ENCODE measurements around the gene EIF2B5. TPM values are rescaled to one million over a fixed set of nuclear protein-coding genes. Genes with fewer than 3 reads are reported as not detected.
A peak's percentile ranks its signal among the peaks of the same experiment; 100 is the strongest.

The EIF2B5 gene
- total RNA-seq (10 to 100 TPM; 37.2 to 48.1 TPM), polyA plus RNA-seq (ENCODE audit: insufficient read depth, low read depth, low replicate concordance) (36.7 TPM)
- long read RNA-seq, donor 1, transcript EIF2B5-201 (16 exons, 2,656 nt), result major isoform, 8 of 20 reads
- long read RNA-seq, donor 1, partial matches to known transcripts, result 8 of 20 reads
- long read RNA-seq, donor 1, other reads (novel, unspliced or antisense), result 0 of 20 reads
- long read RNA-seq, donor 2, partial matches to known transcripts, result 0 of 4 reads
- long read RNA-seq, donor 2, other reads (novel, unspliced or antisense), result 0 of 4 reads

DNA sequence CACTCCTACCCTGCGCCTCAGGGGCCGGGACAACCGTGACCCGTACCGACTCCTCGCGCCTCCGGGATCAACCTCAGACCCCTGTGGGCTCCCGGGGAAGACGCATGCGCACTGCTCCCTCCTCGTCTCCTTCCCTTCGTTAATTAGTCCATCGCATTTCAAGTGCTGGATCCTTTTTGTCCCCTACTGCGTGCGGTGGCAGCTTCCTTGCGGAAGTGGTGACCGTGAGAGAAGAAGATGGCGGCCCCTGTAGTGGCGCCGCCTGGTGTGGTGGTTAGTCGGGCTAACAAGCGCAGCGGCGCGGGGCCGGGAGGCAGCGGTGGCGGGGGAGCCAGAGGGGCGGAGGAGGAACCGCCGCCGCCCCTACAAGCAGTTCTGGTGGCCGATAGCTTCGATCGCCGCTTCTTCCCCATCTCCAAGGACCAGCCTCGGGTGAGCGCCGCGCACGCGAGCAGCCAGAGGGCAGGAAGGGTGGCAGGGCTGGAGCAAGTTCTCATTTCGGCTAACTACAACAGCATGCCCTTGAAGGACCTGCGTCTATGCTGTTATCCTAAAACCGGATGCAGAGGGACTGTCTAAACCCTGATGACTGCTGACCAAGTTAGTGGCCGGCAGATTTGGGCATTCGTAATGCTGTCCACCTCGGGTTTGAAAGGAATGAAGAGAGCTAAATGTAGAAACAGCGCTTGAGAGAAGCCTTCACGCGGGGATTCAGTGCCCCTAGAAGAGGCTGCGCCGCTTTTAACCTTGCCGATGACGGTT lies at the start of gene EIF2B5:
EIF2B5 (plus strand) TSS at position 210 of the 762 bp plus-strand sequence; CDS start at position 238, 28 bp downstream.
- peak; percentile 97 for DNase-seq
- H3K9me3 ChIP-seq, result no peaks in the 10 kb centered on the region
- peaks cover 16% of the 10 kb centered on the region for H3K4me1 ChIP-seq
- intact Hi-C loops (cut with DNase I; ENCODE audit: low total_unique reads), result no loop called here
- H3K36me3 ChIP-seq (ENCODE audit: low read depth, missing control alignments), result no peaks in the 10 kb centered on the region
- H3K4me3 ChIP-seq, result peak within 1 kb of the TSS; percentile 71 to 89
- TF ChIP-seq CTCF (IDR thresholded peaks at IDR 0.05) (peak; percentile 24 to 33 (median 30)), POLR2A (IDR thresholded peaks at IDR 0.05) (no peak)
- 1% methylated on average over 26 to 54 of the region's 56 CpGs for WGBS, 2 donors
- peak within 1 kb of the TSS; percentile 46 to 86 for H3K27ac ChIP-seq
- H3K27me3 ChIP-seq, result no peaks in the 10 kb centered on the region

DNA sequence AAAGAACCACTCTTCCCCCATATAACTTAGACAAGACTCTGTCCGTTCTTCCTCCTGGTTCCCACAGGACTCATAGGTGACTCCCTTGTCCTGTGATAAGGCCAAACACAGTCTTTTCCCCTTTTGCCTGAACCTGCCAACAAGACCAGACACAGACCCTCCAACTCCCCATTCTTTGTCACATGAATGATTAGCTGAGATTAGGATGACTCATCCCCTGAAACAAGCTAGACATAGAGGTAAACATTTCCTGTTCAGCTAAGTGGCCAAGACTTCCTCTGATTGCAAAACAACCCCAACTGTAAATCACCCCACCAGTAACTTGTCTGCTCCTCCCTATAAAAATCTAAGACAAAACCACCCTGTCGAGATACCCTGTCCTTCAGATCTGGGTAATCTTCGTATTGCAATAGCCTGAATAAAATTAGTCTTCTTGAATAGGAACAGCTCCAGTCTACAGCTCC lies 49.7 kb upstream of the EIF2B5 start:
- Histone ChIP-seq H3K9me3 (no peaks in the 10 kb centered on the region), H3K27ac (no peak overlapping the region), H3K36me3 (ENCODE audit: low read depth, missing control alignments) (no peaks in the 10 kb centered on the region), H3K4me1 (no peaks in the 10 kb centered on the region), H3K27me3 (no peaks in the 10 kb centered on the region), H3K4me3 (no peak overlapping the region)
- 59 to 63% methylated on average over 3 of the region's 3 CpGs for WGBS, 2 donors
- DNase-seq, result no peak
- intact Hi-C loops (cut with DNase I; ENCODE audit: low total_unique reads), result no loop called here
- TF ChIP-seq CTCF (IDR thresholded peaks at IDR 0.05) (no peak), POLR2A (IDR thresholded peaks at IDR 0.05) (no peak)

DNA sequence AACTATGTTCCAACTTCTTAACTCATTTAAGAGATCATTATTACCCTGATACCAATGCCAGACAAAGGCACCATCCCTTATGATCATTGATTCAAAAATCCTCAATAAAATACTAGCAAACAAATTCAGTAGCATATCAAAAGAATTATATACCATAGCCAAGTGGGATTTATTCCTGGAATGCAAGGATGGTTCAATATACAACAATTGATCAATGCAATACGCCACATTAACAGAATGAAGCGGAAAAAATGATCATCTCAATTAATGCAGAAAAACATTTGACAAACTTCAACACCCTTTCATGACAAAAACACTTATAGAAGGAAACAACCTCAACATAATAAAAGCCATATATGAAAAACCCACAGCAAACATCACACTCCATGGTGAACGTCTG lies 43.0 kb upstream of the EIF2B5 start:
- no peak overlapping the region for H3K4me3 ChIP-seq
- no peaks in the 10 kb centered on the region for H3K27me3 ChIP-seq
- intact Hi-C loops (cut with DNase I; ENCODE audit: low total_unique reads), result no loop called here
- WGBS, 2 donors, result 92 to 93% methylated on average over 3 of the region's 3 CpGs
- DNase-seq, result no peak
- TF ChIP-seq POLR2A (IDR thresholded peaks at IDR 0.05) (no peak), CTCF (IDR thresholded peaks at IDR 0.05) (no peak)
- no peaks in the 10 kb centered on the region for H3K9me3 ChIP-seq
- no peaks in the 10 kb centered on the region for H3K36me3 ChIP-seq (ENCODE audit: low read depth, missing control alignments)
- no peak overlapping the region for H3K27ac ChIP-seq
- no peaks in the 10 kb centered on the region for H3K4me1 ChIP-seq

GRCh38 chr3:184096811-184097383 lies 38.3 kb upstream of the EIF2B5 start, which contains the start of gene HTR3E:
TSS of gene HTR3E (plus strand) at chr3:184097064. CDS start at chr3:184097530, 466 bp downstream.
- Histone ChIP-seq H3K4me3 (no peak within 1 kb of the TSS), H3K4me1 (no peaks in the 10 kb centered on the region), H3K27me3 (no peaks in the 10 kb centered on the region), H3K27ac (no peak within 1 kb of the TSS), H3K36me3 (ENCODE audit: low read depth, missing control alignments) (no peaks in the 10 kb centered on the region), H3K9me3 (no peaks in the 10 kb centered on the region)
- intact Hi-C loops (cut with DNase I; ENCODE audit: low total_unique reads), result no loop called here
- TF ChIP-seq CTCF (IDR thresholded peaks at IDR 0.05) (no peak), POLR2A (IDR thresholded peaks at IDR 0.05) (no peak)
- DNase-seq, result no peak
- WGBS, 2 donors, result 83 to 87% methylated on average over 7 of the region's 7 CpGs

All from testis (tissue), 5 donors.